ENCODE data around the gene PIGQ. TPM values are rescaled to one million over a fixed set of nuclear protein-coding genes. Genes with fewer than 3 reads are reported as not detected.
A peak's percentile ranks its signal among the peaks of the same experiment; 100 is the strongest.

PIGQ gene
- total and polyA plus RNA-seq, 2 of the 13 experiments (the other 11 are each of a cell fraction or from before 2014, with no cell fraction given), result 7.7 to 19.7 TPM

- no peak for TF ChIP-seq ZHX1 (CRISPR knock-in tag; IDR thresholded peaks at IDR 0.05; ENCODE audit: low read depth)
- no peak for TF ChIP-seq MLLT10 (CRISPR knock-in tag; IDR thresholded peaks at IDR 0.05)
- no peak for TF ChIP-seq JUND (CRISPR knock-in tag; IDR thresholded peaks at IDR 0.05)
- peak; percentile 22 to 80; a peak in 3 of 4 replicates for TF ChIP-seq NR2F1 (CRISPR knock-in tag; IDR thresholded peaks at IDR 0.05)
- TF ChIP-seq FOXJ3 (CRISPR knock-in tag; IDR thresholded peaks at IDR 0.05; ENCODE audit: borderline replicate concordance), result no peak
- TF ChIP-seq ZNF33B (CRISPR knock-in tag; IDR thresholded peaks at IDR 0.05), result no peak
- no peak for TF ChIP-seq ZNF207 (IDR thresholded peaks at IDR 0.05; ENCODE audit: borderline replicate concordance)
- TF ChIP-seq HDAC2 (CRISPR knock-in tag; IDR thresholded peaks at IDR 0.05), result no peak
- TF ChIP-seq MLXIP (CRISPR knock-in tag; IDR thresholded peaks at IDR 0.05; ENCODE audit: borderline replicate concordance), result no peak
- TF ChIP-seq ZMYM3 (CRISPR knock-in tag; IDR thresholded peaks at IDR 0.05), result no peak
- TF ChIP-seq ZNF776 (CRISPR knock-in tag; IDR thresholded peaks at IDR 0.05), result no peak
- TF ChIP-seq RBM39 (IDR thresholded peaks at IDR 0.05; ENCODE audit: low read depth, low read length, poor library complexity, severe bottlenecking), result no peak
- TF ChIP-seq YEATS2 (CRISPR knock-in tag; IDR thresholded peaks at IDR 0.05; ENCODE audit: borderline replicate concordance), result no peak
- TF ChIP-seq ZNF430 (CRISPR knock-in tag; IDR thresholded peaks at IDR 0.05), result no peak
- TF ChIP-seq ZNF354B (CRISPR knock-in tag; IDR thresholded peaks at IDR 0.05), result no peak
- TF ChIP-seq ZFP1 (CRISPR knock-in tag; IDR thresholded peaks at IDR 0.05), result no peak
- TF ChIP-seq ATAD3A (CRISPR knock-in tag; IDR thresholded peaks at IDR 0.05), result no peak
- TF ChIP-seq ZNF607 (CRISPR knock-in tag; IDR thresholded peaks at IDR 0.05; ENCODE audit: borderline replicate concordance), result no peak
- TF ChIP-seq MAX (IDR thresholded peaks at IDR 0.05), result no peak; the same call in 1 of the 2 replicates
- TF ChIP-seq RNF219 (CRISPR knock-in tag; IDR thresholded peaks at IDR 0.05), result no peak
- no peak for TF ChIP-seq NKX3-1 (CRISPR knock-in tag; IDR thresholded peaks at IDR 0.05)
- no peak for TF ChIP-seq ZNF160 (CRISPR knock-in tag; IDR thresholded peaks at IDR 0.05)
- TF ChIP-seq ZNF766 (CRISPR knock-in tag; IDR thresholded peaks at IDR 0.05; ENCODE audit: borderline replicate concordance), result no peak
- peak; percentile 96 for TF ChIP-seq AGO1 (IDR thresholded peaks at IDR 0.05; ENCODE audit: low read depth, low read length, poor library complexity, severe bottlenecking)
- TF ChIP-seq TARDBP (CRISPR knock-in tag; IDR thresholded peaks at IDR 0.05), result no peak
Measured at GRCh38 chr16:585351-585750, 15.6 kb downstream of the PIGQ start (continued).

Data from HepG2 (cell line).